Ovary (tissue), 9 donors: ENCODE measurements around the gene ECEL1. TPM values are rescaled to one million over a fixed set of nuclear protein-coding genes. Genes with fewer than 3 reads are reported as not detected.
"Not testable (repeated sequence)": the region's sequence is repeated elsewhere in the genome, so short reads cannot be mapped to it uniquely, and the experiment has no call there.

Experiments
- DNase-seq, 5 donors: peaks; one replicate each; pipeline ENCODE4 v3.0.0-alpha.2; 2019 to 2020
- H3K27ac ChIP-seq, 2 donors: fragments of 200-600 bp; one replicate each; pipeline versions ENCODE4 v1.5.1 to v1.8.0; 2019 to 2022
- H3K27me3 ChIP-seq: fragments of 200-600 bp; one replicate; pipeline ENCODE4 v1.8.0; 2022
- H3K36me3 ChIP-seq: fragments of 200-600 bp; sonication (generic); one replicate; pipeline ENCODE4 v1.5.1; 2019
- H3K4me1 ChIP-seq: one replicate; pipeline ENCODE4 v1.8.1; 2013; ENCODE audit warnings: mild to moderate bottlenecking, moderate library complexity; ENCODE audit not compliant: insufficient read depth
- H3K4me3 ChIP-seq: fragments of 200-600 bp; sonication (generic); one replicate; pipeline ENCODE4 v1.5.1; 2017
- H3K9me3 ChIP-seq, 2 donors: fragments of 200-600 bp in 1 of 2; sonication (generic) in 1 of 2; one replicate each; pipeline versions ENCODE4 v1.5.1 to v1.8.1; 2013 to 2019; ENCODE audit warnings: mild to moderate bottlenecking in 1 of 2, moderate library complexity in 1 of 2
- CTCF ChIP-seq, 3 donors: fragments of 450-650 bp in 2 of 3; fragments of 200-600 bp in 1 of 3; IDR thresholded peaks; one replicate each; pipeline versions ENCODE4 v1.5.1 to v1.8.0; 2016 to 2022; ENCODE audit warnings: antibody characterized with exemption in 3 of 3, mild to moderate bottlenecking in 1 of 3
- EP300 ChIP-seq: sonication (generic); formaldehyde crosslinking; IDR thresholded peaks from one replicate; pipeline ENCODE4 v1.6.1; 2017; ENCODE audit warnings: antibody characterized with exemption
- POLR2A ChIP-seq: fragments of 450-650 bp; IDR thresholded peaks from one replicate; pipeline ENCODE4 v1.6.1; 2017; ENCODE audit warnings: antibody characterized with exemption, mild to moderate bottlenecking, moderate library complexity
- WGBS, 3 donors: extraction: QIAGEN DNeasy Blood & Tissue Kit in 1 of 3; methylation state at CpG; one replicate each; pipeline versions ENCODE4 v1.1.5 to v1.1.7; 2013 to 2017; 5-methylcytosine and 5-hydroxymethylcytosine counted together
- intact Hi-C, 4 donors: fragments of 100-400 bp; cut with DNase I; formaldehyde crosslinking; loops; one replicate each; pipeline versions ENCODE4 v1.11.0 to v1.15.1; 2022 to 2023
- polyA plus RNA-seq, 2 donors: library from polyadenylated mRNA; stranded (reverse); fragments of 200-250 nt in 1 of 2; fragments of 350-450 nt in 1 of 2; fragmentation: Illumina TruSeq in 1 of 2; extraction: RNeasy Lipid Tissue Mini Kit (QIAGEN cat#74804) in 1 of 2; gene quantifications; one replicate each; pipeline ENCODE4 v1.2.3, GENCODE V29; 2013 to 2014
- total RNA-seq, 7 donors: library from RNA; depleted of rRNA in 2 of 7; stranded (reverse); fragments of >200 nt in 2 of 7; fragmentation: NEBNext Ultra II Directional in 3 of 7; extraction: Animal tissue kit (Norgen Biotek cat#: 25700) in 3 of 7; gene quantifications; one replicate each; pipeline versions ENCODE4 v1.1.0 to v1.2.4, GENCODE V29; 2016 to 2023
- donor health status: DM: no; HTN: no; CAD: no; lungs with moderate emphysema.
- donor health status: DM: no; HTN: no; CAD: no.
- donor health status: Bipolar disorder and iron deficiency.
- donor health status: DM: yes; HTN: yes; CAD: no.
- donor health status: DM: no; HTN: no; CAD: no.
- donor health status: DM: yes; HTN: yes; CAD: no.

The ECEL1 gene
- total and polyA plus RNA-seq, 9 donors: 2.4 to 251 (median 46.3) TPM

- H3K9me3 ChIP-seq, H3K36me3 ChIP-seq, H3K27ac ChIP-seq, H3K27me3 ChIP-seq, H3K4me1 ChIP-seq, H3K4me3 ChIP-seq: not testable (repeated sequence)
- peak in 2 of 5 donors; percentile 38 to 56 for DNase-seq
- 30 to 32% (median 30%) methylated on average over 7 to 8 of the region's 9 CpGs for WGBS, 3 donors
- peak in 2 of 3 donors; percentile 10 to 54 for TF ChIP-seq CTCF (IDR thresholded peaks at IDR 0.05)
- intact Hi-C loops: loop anchor here in 2 of 4 donors (2.0 to 5.0 kb wide), 2 partner anchors 76 kb away; partner anchors contain the start of gene PRSS56 (in 1 of the 2)
Measured at GRCh38 chr2:232446266-232446777, 41.3 kb downstream of the ECEL1 start.

GRCh38 chr2:232445149-232445885, 42.3 kb downstream of the ECEL1 start:
- WGBS, 3 donors: 77 to 88% (median 79%) methylated on average over 18 to 26 of the region's 29 CpGs
- H3K27me3 ChIP-seq, H3K4me3 ChIP-seq, H3K4me1 ChIP-seq, H3K27ac ChIP-seq, H3K9me3 ChIP-seq, H3K36me3 ChIP-seq: not testable (repeated sequence)
- DNase-seq: peak in 1 of 5 donors; percentile 21
- intact Hi-C loops: loop anchor here in 2 of 4 donors (2.0 to 5.0 kb wide), 2 partner anchors 77 kb away; partner anchors contain the start of gene PRSS56 (in 1 of the 2)

- no peaks in the 10 kb centered on the region for H3K27me3 ChIP-seq
- 81 to 90% (median 86%) methylated on average over 21 of the region's 21 CpGs for WGBS, 3 donors
- no peak overlapping the region for H3K27ac ChIP-seq
- TF ChIP-seq EP300 (no peak), POLR2A (no peak), CTCF (IDR thresholded peaks at IDR 0.05) (no peak)
- no peaks in the 10 kb centered on the region for H3K9me3 ChIP-seq
- intact Hi-C loops: loop anchor here in 2 of 4 donors (2.0 to 5.0 kb wide), 3 partner anchors 78 to 117 kb away; partner anchors contain the start of gene PRSS56 (in 1 of the 2)
- H3K4me1 ChIP-seq: peaks cover 3% of the 10 kb centered on the region
- peak in 1 of 5 donors; percentile 25 for DNase-seq
- H3K36me3 ChIP-seq: no peaks in the 10 kb centered on the region
- no peak overlapping the region for H3K4me3 ChIP-seq
Measured at GRCh38 chr2:232444409-232445148, 43.1 kb downstream of the ECEL1 start.

- intact Hi-C loops: loop anchor here in 1 of 4 donors (2.0 to 5.0 kb wide), 2 partner anchors 79 to 117 kb away; no protein-coding TSS in a partner anchor
- DNase-seq: not testable (repeated sequence)
- 68 to 73% (median 71%) methylated on average over 8 to 17 of the region's 21 CpGs for WGBS, 3 donors
Measured at GRCh38 chr2:232443669-232444408, 43.8 kb downstream of the ECEL1 start.

GRCh38 chr2:232443047-232443446, 44.6 kb downstream of the ECEL1 start:
- H3K4me1 ChIP-seq, H3K9me3 ChIP-seq, H3K27ac ChIP-seq, H3K4me3 ChIP-seq, H3K36me3 ChIP-seq, H3K27me3 ChIP-seq: not testable (repeated sequence)
- WGBS, 3 donors: 64 to 83% (median 79%) methylated on average over 5 to 10 of the region's 13 CpGs
- peak in 1 of 5 donors; percentile 16 for DNase-seq
- intact Hi-C loops: loop anchor here in 1 of 4 donors (5.0 kb wide), 1 partner anchor 116 kb away; no protein-coding TSS in a partner anchor

More at GRCh38 chr2:232443669-232444408, 43.8 kb downstream of the ECEL1 start:
- not testable (repeated sequence) for H3K4me3 ChIP-seq, H3K27ac ChIP-seq, H3K36me3 ChIP-seq, H3K9me3 ChIP-seq, H3K27me3 ChIP-seq, H3K4me1 ChIP-seq

GRCh38 chr2:232442431-232442830, 45.2 kb downstream of the ECEL1 start:
- H3K36me3 ChIP-seq, H3K9me3 ChIP-seq, H3K27ac ChIP-seq, H3K27me3 ChIP-seq, H3K4me1 ChIP-seq, H3K4me3 ChIP-seq: not testable (repeated sequence)
- DNase-seq: peak in 1 of 5 donors; percentile 12
- intact Hi-C loops: loop anchor here in 1 of 4 donors (5.0 kb wide), 1 partner anchor 115 kb away; no protein-coding TSS in a partner anchor
- 33 to 51% (median 50%) methylated on average over 9 to 13 of the region's 13 CpGs for WGBS, 3 donors

GRCh38 chr2:232441922-232442321, 45.7 kb downstream of the ECEL1 start:
- intact Hi-C loops: loop anchor here in 1 of 4 donors (5.0 kb wide), 1 partner anchor 115 kb away; no protein-coding TSS in a partner anchor
- H3K27me3 ChIP-seq, H3K4me1 ChIP-seq, H3K4me3 ChIP-seq, H3K27ac ChIP-seq, H3K9me3 ChIP-seq, H3K36me3 ChIP-seq: not testable (repeated sequence)
- WGBS, 3 donors: 68 to 89% (median 72%) methylated on average over 3 to 10 of the region's 10 CpGs
- peak in 1 of 5 donors; percentile 11 for DNase-seq
